Measurements from ENCODE around the gene PUS10. TPM values are rescaled to one million over a fixed set of nuclear protein-coding genes. Genes with fewer than 3 reads are reported as not detected.
A peak's percentile ranks its signal among the peaks of the same experiment; 100 is the strongest.

Gene PUS10
- total RNA-seq, 1 donor from 2014 or later = 7.8 TPM

DNA sequence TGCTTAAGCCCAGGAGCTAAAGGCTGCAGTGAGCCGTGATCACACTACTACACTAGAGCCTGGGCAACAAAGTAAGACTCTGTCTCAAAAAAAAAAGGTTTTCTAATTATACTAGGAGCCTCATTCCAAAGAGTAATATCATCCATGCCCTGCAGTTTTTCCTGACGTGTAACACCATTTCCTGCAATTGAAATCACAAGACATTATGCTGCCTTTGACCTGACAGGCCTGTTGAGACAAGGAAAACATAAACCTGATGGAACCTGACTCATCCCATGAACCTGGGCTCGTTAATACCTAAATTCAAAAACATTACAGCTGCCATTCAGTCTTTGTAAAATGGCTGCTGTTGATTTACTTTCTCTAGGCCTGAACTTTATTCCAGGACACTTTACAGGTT, 59.3 kb downstream of the PUS10 start:
- no peak overlapping the region for H3K27ac Mint-ChIP-seq
- TF ChIP-seq, protein P1, sequence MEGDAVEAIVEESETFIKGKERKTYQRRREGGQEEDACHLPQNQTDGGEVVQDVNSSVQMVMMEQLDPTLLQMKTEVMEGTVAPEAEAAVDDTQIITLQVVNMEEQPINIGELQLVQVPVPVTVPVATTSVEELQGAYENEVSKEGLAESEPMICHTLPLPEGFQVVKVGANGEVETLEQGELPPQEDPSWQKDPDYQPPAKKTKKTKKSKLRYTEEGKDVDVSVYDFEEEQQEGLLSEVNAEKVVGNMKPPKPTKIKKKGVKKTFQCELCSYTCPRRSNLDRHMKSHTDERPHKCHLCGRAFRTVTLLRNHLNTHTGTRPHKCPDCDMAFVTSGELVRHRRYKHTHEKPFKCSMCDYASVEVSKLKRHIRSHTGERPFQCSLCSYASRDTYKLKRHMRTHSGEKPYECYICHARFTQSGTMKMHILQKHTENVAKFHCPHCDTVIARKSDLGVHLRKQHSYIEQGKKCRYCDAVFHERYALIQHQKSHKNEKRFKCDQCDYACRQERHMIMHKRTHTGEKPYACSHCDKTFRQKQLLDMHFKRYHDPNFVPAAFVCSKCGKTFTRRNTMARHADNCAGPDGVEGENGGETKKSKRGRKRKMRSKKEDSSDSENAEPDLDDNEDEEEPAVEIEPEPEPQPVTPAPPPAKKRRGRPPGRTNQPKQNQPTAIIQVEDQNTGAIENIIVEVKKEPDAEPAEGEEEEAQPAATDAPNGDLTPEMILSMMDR (IDR thresholded peaks at IDR 0.05) = no peak
- POLR2A ChIA-PET = no interaction called here
- H3K27me3 Mint-ChIP-seq = no peaks in the 10 kb centered on the region
- DNase-seq = no peak
- H3K36me3 Mint-ChIP-seq (ENCODE audit: low read depth) = peaks cover 19% of the 10 kb centered on the region
- intact Hi-C loops (cut with micrococcal nuclease) = no loop called here
- peaks cover 11% of the 10 kb centered on the region for H3K4me1 Mint-ChIP-seq
- CTCF ChIA-PET = no interaction called here
- no peaks in the 10 kb centered on the region for H3K9me3 Mint-ChIP-seq
- H3K4me3 Mint-ChIP-seq = no peak overlapping the region
- ATAC-seq (ENCODE audit: low read depth) = no peak

- ATAC-seq (ENCODE audit: low read depth) (no peak), DNase-seq (no peak)
- intact Hi-C loops (cut with micrococcal nuclease) = no loop called here
- Mint-ChIP-seq H3K27me3 (no peaks in the 10 kb centered on the region), H3K36me3 (ENCODE audit: low read depth) (peaks cover 24% of the 10 kb centered on the region), H3K9me3 (no peaks in the 10 kb centered on the region), H3K4me3 (no peak overlapping the region), H3K4me1 (peaks cover 7% of the 10 kb centered on the region), H3K27ac (no peak overlapping the region)
- ChIA-PET CTCF (no interaction called here), POLR2A (interaction anchor here (0.7 kb wide), 1 partner anchor 13 kb away, joined by 3 read pairs; no protein-coding TSS in a partner anchor)
- TF ChIP-seq, protein P1 (IDR thresholded peaks at IDR 0.05) = no peak
Observed at GRCh38 chr2:60958361-60958760, 59.7 kb downstream of the PUS10 start.

DNA sequence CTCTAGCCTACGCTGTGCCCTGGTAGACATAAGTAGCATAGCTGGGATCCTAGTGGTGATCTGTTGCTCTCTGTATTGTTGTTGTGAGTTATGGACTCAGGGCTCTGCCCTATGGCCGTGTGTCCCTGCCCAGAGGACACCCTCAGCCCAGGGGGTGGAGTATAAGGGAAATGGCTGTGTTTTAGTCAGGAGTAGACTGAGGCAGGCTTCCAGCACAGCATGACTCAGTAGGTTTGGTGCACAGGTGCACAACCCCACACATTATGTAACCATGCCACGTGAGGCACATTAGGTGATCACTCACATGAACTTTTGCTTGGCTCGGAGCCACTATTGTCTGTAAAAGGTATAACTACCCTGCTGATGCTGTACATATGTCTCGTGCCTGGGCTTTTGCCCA, 60.4 kb downstream of the PUS10 start:
- TF ChIP-seq, protein P1 (IDR thresholded peaks at IDR 0.05) = no peak
- ChIA-PET POLR2A (interaction anchor here (0.7 kb wide), 1 partner anchor 12 kb away, joined by 3 read pairs; no protein-coding TSS in a partner anchor), CTCF (no interaction called here)
- no peak for DNase-seq
- ATAC-seq (ENCODE audit: low read depth) = no peak
- Mint-ChIP-seq H3K9me3 (no peaks in the 10 kb centered on the region), H3K36me3 (ENCODE audit: low read depth) (peaks cover 27% of the 10 kb centered on the region), H3K4me3 (no peak overlapping the region), H3K4me1 (peaks cover under 1% of the 10 kb centered on the region), H3K27me3 (no peaks in the 10 kb centered on the region), H3K27ac (no peak overlapping the region)
- intact Hi-C loops (cut with micrococcal nuclease) = no loop called here

GRCh38 chr2:60957224-60957623, 60.8 kb downstream of the PUS10 start:
- no peak for ATAC-seq (ENCODE audit: low read depth)

DNA sequence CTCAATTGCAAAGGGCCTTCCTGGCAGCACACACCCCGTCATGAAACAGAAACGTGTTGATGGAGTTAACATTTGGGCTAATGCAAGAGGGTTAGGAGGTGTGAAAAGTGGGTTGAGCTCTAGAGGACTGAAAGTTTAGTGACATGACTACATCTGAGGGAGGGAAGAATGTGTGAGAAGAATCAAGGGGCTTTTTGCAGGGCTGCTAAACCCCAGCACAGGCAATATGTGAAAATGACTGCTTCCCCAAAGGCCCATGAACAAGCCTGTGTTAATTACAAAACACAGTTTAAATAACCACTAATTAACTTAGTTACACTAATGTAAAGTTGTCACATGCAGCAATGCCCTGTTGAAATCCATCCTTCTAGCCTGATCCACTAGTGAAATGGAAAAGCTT, 63.9 kb downstream of the PUS10 start:
- intact Hi-C loops (cut with micrococcal nuclease) = no loop called here
- Mint-ChIP-seq H3K9me3 (no peaks in the 10 kb centered on the region), H3K36me3 (ENCODE audit: low read depth) (peaks cover 32% of the 10 kb centered on the region), H3K27ac (peak overlapping the region; percentile 19), H3K4me1 (no peaks in the 10 kb centered on the region), H3K4me3 (no peak overlapping the region), H3K27me3 (no peaks in the 10 kb centered on the region)
- ATAC-seq (ENCODE audit: low read depth) = no peak
- TF ChIP-seq, protein P1 (IDR thresholded peaks at IDR 0.05) = no peak
- ChIA-PET CTCF (interaction anchor here (1.3 to 1.6 kb wide), 2 partner anchors 13 to 45 kb away, joined by 3 to 6 read pairs; no protein-coding TSS in a partner anchor), POLR2A (no interaction called here)
- DNase-seq = no peak

More at GRCh38 chr2:60957224-60957623, 60.8 kb downstream of the PUS10 start:
- H3K27me3 Mint-ChIP-seq = no peaks in the 10 kb centered on the region
- ChIA-PET POLR2A (interaction anchor here (0.7 kb wide), 2 partner anchors 14 to 60 kb away, joined by 3 to 9 read pairs; partner anchors contain the start of gene PEX13), CTCF (no interaction called here)
- TF ChIP-seq, protein P1 (IDR thresholded peaks at IDR 0.05) = no peak
- H3K4me1 Mint-ChIP-seq = no peaks in the 10 kb centered on the region
- DNase-seq = no peak
- no peak overlapping the region for H3K27ac Mint-ChIP-seq
- H3K4me3 Mint-ChIP-seq = no peak overlapping the region
- H3K9me3 Mint-ChIP-seq = no peaks in the 10 kb centered on the region
- intact Hi-C loops (cut with micrococcal nuclease) = no loop called here
- H3K36me3 Mint-ChIP-seq (ENCODE audit: low read depth) = peaks cover 26% of the 10 kb centered on the region

Data from activated B cell treated with CpG ODN at 0.5 μM for 24 hours (primary cell).